Lung (tissue), 12 donors: Measurements from ENCODE around the gene MS4A7. TPM values are rescaled to one million over a fixed set of nuclear protein-coding genes. Genes with fewer than 3 reads are reported as not detected.

Experiments used
- ATAC-seq: fragments of 200-7000 bp; cut with Tn5 transposase; one replicate; pipeline ENCODE4 v1.9.1; 2020; ENCODE audit warnings: moderate number of reproducible peaks; ENCODE audit not compliant: insufficient read depth, low FRiP score
- DNase-seq, 3 donors: peaks; one replicate each; pipeline ENCODE4 v3.0.0-alpha.2; 2013 to 2017
- H3K27ac ChIP-seq, 2 donors: one replicate each; pipeline ENCODE4 v1.5.1; 2013; ENCODE audit warnings: mild to moderate bottlenecking in 2 of 2, moderate library complexity in 2 of 2, control low read depth in 1 of 2, inconsistent platforms in 1 of 2, low read depth in 1 of 2, low read length in 1 of 2
- H3K27me3 ChIP-seq, 3 donors: one replicate each; pipeline ENCODE4 v1.5.1; 2013; ENCODE audit warnings: low read length in 2 of 3; ENCODE audit not compliant: control insufficient read depth in 3 of 3, insufficient read depth in 3 of 3
- H3K36me3 ChIP-seq, 4 donors: one replicate each; pipeline ENCODE4 v1.5.1; 2013; ENCODE audit warnings: low read length in 4 of 4, mild to moderate bottlenecking in 1 of 4, moderate library complexity in 1 of 4; ENCODE audit not compliant: control insufficient read depth in 4 of 4, insufficient read depth in 4 of 4
- H3K4me1 ChIP-seq, 5 donors: one replicate each; pipeline ENCODE4 v1.5.1; 2013; ENCODE audit warnings: low read length in 5 of 5, mild to moderate bottlenecking in 2 of 5, moderate library complexity in 1 of 5; ENCODE audit not compliant: control insufficient read depth in 5 of 5, insufficient read depth in 5 of 5
- H3K4me3 ChIP-seq: one replicate; pipeline ENCODE4 v1.5.1; 2013; ENCODE audit warnings: mild to moderate bottlenecking, control low read depth, moderate library complexity
- H3K9ac ChIP-seq, 2 donors: one replicate each; pipeline ENCODE4 v1.5.1; 2013; ENCODE audit warnings: low read length in 2 of 2, control low read depth in 1 of 2; ENCODE audit not compliant: insufficient read depth in 1 of 2
- H3K9me3 ChIP-seq, 4 donors: one replicate each; pipeline ENCODE4 v1.5.1; 2013; ENCODE audit warnings: low read length in 3 of 4, mild to moderate bottlenecking in 1 of 4, moderate library complexity in 1 of 4; ENCODE audit not compliant: control insufficient read depth in 4 of 4, insufficient read depth in 3 of 4
- WGBS, 2 donors: extraction: QIAGEN DNeasy Blood & Tissue Kit; methylation state at CpG; one replicate each; pipeline ENCODE4 v1.1.7; 2013; 5-methylcytosine and 5-hydroxymethylcytosine counted together
- polyA plus RNA-seq, 2 donors: library from polyadenylated mRNA; stranded (reverse); fragments of 200-250 nt; gene quantifications; one replicate each; pipeline ENCODE4 v1.2.1, GENCODE V29; 2013
- total RNA-seq, 2 donors: library from RNA; depleted of rRNA in 1 of 2; stranded (reverse); fragments of >200 nt in 1 of 2; gene quantifications; one replicate each; pipeline ENCODE4 v1.2.1, GENCODE V29; 2014 to 2021
- TF ChIP-seq, protein P1 (sequence below): IDR thresholded peaks from 2 replicates; pipeline ENCODE4 v1.5.1; 2012; ENCODE audit warnings: mild to moderate bottlenecking; ENCODE audit errors: control extremely low read depth, extremely low read depth
- donor health status: control.
- donor health status: control.
- donor health status: Bipolar disorder and iron deficiency.
- donor health status: healthy.
- donor health status: DM: yes; HTN: yes; CAD: no.

The MS4A7 gene
- total and polyA plus RNA-seq, 4 donors: 27.7 to 111 (median 48.6) TPM

DNA sequence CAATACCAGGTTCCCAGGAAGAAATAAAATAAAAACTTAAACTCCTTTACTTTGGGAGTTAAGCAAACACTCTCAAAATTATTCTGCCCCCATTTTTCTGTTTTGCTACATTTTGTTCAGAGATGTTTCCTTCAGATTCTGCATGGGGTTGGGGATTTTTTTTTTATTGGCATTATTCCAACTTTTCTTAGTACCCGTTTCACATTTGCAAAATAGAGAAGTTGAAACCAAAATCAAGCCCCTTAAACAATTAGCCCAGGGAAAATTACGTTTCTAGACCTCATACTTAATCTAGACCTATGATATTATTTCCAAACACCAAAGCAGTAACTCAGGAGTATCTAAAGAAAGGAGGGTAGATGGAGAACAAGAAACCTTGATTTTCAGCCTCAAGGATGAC, 20.6 kb upstream of the MS4A7 start:
- no peak overlapping the region for H3K27ac ChIP-seq
- no peaks in the 10 kb centered on the region for H3K36me3 ChIP-seq
- TF ChIP-seq, protein P1, sequence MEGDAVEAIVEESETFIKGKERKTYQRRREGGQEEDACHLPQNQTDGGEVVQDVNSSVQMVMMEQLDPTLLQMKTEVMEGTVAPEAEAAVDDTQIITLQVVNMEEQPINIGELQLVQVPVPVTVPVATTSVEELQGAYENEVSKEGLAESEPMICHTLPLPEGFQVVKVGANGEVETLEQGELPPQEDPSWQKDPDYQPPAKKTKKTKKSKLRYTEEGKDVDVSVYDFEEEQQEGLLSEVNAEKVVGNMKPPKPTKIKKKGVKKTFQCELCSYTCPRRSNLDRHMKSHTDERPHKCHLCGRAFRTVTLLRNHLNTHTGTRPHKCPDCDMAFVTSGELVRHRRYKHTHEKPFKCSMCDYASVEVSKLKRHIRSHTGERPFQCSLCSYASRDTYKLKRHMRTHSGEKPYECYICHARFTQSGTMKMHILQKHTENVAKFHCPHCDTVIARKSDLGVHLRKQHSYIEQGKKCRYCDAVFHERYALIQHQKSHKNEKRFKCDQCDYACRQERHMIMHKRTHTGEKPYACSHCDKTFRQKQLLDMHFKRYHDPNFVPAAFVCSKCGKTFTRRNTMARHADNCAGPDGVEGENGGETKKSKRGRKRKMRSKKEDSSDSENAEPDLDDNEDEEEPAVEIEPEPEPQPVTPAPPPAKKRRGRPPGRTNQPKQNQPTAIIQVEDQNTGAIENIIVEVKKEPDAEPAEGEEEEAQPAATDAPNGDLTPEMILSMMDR: no peak
- ATAC-seq (no peak), DNase-seq (no peak)
- no peak overlapping the region for H3K4me3 ChIP-seq
- WGBS, 2 donors: 14 to 25% methylated on average over 2 of the region's 2 CpGs
- H3K9me3 ChIP-seq: peaks cover 0 to 10% (median 7%) of the 10 kb centered on the region in 4 donors
- no peak overlapping the region for H3K9ac ChIP-seq
- no peaks in the 10 kb centered on the region for H3K27me3 ChIP-seq
- peaks cover 0 to 2% (median 0%) of the 10 kb centered on the region in 5 donors for H3K4me1 ChIP-seq

DNA sequence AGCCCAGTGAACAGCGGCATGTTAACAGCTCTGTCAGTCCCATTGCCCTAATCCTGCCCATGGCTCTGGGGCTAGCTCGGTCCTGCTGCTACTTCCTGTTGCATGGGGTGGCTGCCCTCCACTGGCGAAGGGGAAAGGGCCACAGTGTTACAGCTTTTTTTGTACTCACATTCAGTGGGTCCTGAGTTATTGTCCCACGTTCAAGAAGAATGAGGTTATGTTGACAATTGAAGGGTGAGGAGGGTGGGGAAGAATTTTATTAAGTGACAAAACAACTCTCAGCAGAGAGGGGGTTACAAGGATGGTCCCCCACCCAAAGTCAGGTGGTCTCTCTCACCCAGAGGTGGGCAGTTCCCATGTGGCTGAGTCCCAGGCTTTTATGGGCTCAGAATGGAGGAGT, 17.7 kb upstream of the MS4A7 start:
- H3K36me3 ChIP-seq: no peaks in the 10 kb centered on the region
- H3K27me3 ChIP-seq: no peaks in the 10 kb centered on the region
- no peak for DNase-seq
- peaks cover 0 to 10% (median 7%) of the 10 kb centered on the region in 4 donors for H3K9me3 ChIP-seq
- no peak overlapping the region for H3K4me3 ChIP-seq
- H3K9ac ChIP-seq: no peak overlapping the region
- TF ChIP-seq, protein P1: no peak
- WGBS, 2 donors: 87 to 95% methylated on average over 4 of the region's 4 CpGs
- peaks cover 0 to 2% (median 0%) of the 10 kb centered on the region in 5 donors for H3K4me1 ChIP-seq
- ATAC-seq: no peak
- H3K27ac ChIP-seq: no peak overlapping the region

DNA sequence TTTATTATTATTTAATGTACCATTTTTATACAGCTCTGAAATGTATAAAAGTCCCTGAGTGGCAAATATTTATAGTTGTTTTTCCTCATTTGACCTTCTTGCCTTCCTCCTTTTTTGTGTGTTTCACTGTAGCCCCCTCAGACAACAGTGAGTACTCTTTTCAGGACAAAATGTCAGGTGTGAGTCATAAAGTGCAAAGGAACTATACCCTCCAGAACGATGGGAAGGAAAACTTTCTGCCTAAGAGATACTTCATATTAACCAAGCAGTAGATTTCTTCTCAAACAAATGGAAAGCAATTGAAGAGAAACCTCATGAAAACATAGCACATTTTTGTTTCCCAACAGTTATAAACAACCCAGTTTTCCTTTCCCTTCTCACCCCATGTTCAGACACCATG, 16.1 kb upstream of the MS4A7 start:
- no peaks in the 10 kb centered on the region for H3K27me3 ChIP-seq
- WGBS, 2 donors: 32 to 42% methylated on average over 1 of the region's 1 CpG
- TF ChIP-seq, protein P1: no peak
- DNase-seq (no peak), ATAC-seq (no peak)
- H3K27ac ChIP-seq: no peak overlapping the region
- H3K4me3 ChIP-seq: no peak overlapping the region
- peaks cover 0 to 10% (median 7%) of the 10 kb centered on the region in 4 donors for H3K9me3 ChIP-seq
- peaks cover 0 to 2% (median 0%) of the 10 kb centered on the region in 5 donors for H3K4me1 ChIP-seq
- no peaks in the 10 kb centered on the region for H3K36me3 ChIP-seq
- H3K9ac ChIP-seq: no peak overlapping the region
